GM12872 (cell line): ENCODE measurements around the gene HACD2.

ENCODE experiments used
- TF ChIP-seq, protein P1 (sequence below): IDR thresholded peaks from 3 replicates; pipeline ENCODE4 v1.5.1; 2011; ENCODE audit warnings: low read depth, mild to moderate bottlenecking, low read length, moderate library complexity; ENCODE audit not compliant: insufficient read depth

The HACD2 gene

DNA sequence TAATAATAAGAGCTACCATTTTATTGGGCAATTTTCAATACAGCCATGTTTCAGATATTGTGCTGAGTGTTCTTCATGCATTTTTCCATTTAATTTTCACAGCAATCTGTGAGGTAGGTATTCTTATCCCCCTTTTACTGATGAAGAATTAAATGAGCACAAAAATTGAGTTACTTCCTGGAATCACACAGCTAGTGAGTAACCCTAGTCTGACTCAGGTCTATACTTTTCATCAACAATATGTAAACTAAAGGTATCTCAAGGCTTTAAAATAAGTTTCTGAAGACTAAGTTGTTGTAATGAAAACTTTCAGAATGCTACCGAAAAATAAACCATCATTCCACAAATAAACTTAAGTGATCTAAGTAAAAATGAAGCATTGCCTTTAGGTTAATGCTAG is 22.3 kb downstream of the HACD2 start:
- TF ChIP-seq, protein P1, sequence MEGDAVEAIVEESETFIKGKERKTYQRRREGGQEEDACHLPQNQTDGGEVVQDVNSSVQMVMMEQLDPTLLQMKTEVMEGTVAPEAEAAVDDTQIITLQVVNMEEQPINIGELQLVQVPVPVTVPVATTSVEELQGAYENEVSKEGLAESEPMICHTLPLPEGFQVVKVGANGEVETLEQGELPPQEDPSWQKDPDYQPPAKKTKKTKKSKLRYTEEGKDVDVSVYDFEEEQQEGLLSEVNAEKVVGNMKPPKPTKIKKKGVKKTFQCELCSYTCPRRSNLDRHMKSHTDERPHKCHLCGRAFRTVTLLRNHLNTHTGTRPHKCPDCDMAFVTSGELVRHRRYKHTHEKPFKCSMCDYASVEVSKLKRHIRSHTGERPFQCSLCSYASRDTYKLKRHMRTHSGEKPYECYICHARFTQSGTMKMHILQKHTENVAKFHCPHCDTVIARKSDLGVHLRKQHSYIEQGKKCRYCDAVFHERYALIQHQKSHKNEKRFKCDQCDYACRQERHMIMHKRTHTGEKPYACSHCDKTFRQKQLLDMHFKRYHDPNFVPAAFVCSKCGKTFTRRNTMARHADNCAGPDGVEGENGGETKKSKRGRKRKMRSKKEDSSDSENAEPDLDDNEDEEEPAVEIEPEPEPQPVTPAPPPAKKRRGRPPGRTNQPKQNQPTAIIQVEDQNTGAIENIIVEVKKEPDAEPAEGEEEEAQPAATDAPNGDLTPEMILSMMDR = no peak

DNA sequence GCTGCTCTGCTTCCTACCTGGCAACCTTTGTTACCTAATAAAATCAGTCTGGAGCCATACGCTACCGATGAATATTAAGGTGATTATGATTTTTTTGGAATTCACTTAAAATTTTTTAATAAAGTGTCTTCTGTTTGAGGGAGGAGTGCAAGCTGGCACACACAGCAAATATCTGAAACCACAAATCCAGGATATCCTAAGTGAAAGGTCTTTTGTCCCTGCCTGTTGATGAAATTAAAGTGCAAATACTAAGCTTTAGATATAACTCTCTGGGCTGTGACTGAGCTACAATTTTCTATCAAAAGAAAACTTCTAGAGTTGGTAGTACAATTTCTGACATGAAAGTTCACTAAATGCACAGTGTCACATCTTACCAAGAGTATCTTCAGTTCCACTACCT is 23.7 kb downstream of the HACD2 start:
- TF ChIP-seq, protein P1 = no peak

DNA sequence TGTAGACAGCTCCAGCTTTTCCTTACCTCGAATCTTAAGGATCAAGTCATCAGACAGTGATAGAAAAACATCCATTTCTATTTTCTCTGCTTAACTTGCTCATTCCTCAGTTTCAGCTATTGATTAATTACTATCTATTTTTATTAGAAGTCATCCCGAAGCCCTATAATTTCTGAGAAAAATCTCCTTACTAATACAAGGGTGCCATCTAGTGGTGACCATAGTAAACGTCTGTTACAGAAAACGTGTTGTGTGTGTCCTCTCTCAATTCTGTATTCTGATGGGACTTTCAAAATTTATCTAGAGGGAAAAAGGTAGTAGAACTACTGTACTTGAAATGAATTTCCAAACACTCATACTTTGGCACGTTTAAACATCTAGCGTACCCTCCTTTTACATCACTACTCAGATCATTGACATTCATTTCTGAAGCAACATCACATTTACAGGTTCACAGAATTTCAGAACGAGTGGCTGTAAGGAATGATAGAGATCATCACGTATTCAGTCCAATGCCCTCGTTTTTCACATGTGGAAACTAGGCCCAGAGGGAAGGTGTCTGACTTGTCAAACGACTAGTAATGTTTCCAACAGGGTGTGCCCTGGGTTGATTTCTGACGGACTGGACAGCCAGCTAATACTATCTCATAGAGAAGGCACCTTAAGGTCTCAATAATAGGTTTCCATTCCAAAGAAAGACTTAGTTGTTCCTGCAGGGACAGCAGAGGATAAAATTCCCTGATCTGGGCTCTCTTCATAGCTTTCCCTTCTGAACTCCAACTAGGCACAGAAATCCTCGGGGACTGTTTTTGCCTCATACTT is 25.6 kb downstream of the HACD2 start:
- TF ChIP-seq, protein P1 = peak; percentile 61

DNA sequence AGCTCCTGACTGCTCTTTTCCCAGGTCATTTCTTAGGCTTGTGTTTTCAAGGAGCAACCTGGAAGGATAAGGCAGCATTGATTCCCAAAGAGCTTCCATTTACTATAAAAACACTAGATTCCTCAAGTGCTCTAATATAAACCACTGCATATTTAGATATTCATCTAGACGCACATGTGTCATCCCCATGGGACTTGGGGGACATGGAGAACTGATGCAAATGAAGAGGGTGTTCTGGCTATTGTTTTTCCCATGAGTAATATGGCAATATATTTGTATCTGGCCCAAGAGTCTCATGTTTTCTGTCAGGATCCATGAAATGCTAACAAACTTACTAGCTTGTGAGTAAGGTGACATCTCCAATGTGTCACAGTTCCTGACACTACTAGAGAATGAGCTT is 31.3 kb downstream of the HACD2 start:
- TF ChIP-seq, protein P1 = no peak

DNA sequence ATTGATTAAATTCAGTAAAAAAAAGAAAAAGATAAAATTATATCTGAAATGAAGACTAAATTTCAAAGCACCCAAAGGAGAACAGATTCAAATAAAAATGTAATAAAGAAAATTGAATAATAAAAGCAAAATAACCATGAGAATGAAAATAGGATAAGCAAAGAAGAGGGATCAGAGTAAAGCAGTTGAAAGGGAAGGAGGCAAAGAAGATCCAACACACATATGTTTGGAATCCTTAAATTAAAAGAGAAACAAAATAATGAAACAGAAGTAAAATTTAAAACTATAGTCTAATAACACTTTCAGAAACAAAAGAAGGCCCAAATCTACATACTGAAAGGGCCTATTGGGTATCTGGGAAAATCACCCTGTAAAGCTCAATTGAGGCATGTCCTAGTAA is 32.1 kb downstream of the HACD2 start:
- TF ChIP-seq, protein P1 = no peak

DNA sequence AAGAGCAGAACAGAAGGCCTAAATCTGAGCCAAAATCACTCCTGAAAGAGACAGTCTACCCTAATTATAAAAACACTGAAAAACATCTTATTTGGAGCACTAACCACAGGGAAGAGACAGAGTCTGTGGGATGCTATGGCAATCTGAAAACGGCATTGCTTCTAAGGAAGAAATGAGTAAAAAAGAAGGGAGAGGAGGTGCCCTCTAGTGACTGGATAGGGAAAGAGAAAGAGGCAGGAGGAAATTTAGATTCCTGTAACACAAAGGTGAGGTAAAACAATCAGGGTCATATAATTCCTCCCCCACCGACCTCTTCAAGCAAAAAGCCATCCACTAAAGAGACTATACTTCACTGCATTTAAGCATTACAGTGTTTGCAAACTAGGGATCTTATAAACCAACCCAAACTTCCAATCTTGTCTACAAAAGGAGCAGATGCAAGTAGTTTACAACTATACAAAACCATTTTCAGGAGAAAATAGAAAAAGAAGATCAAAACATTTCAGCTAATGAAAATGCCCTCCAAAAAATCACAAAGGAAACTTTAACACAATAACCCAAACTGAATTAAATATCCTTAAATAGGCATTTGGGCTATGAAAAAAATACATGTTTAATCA is 32.6 kb downstream of the HACD2 start:
- TF ChIP-seq, protein P1 = peak; percentile 61

DNA sequence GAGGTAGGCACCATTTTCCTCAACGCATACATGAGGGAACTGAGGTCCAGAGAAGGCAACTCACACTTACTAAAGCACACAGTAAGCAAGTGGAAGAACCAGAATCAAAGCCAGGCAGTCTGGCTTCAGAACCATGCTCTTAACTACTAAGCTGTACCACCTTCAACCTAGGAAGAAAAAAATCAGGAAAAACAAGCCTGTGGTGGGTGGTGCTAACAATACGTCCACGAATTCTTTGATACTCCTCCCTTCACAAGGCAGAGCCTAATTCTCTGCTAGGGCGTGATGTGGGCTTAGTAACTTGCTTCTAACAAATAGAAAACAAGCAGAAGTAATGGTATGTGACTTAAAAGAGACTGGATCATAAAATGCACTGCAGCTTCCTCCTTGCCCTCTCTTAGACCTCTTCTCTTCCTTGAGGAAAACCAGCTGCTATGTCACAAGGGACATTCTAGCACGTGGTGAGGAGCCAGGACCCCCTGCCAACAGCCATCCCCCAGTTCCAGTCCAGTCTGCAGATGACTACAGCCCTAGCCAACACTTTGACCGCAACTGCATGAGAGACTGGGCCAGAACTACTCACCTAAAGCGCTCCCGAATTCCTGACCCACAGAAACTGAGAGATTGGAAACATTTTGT is 36.9 kb downstream of the HACD2 start:
- TF ChIP-seq, protein P1 = no peak
